IMR-90 (cell line): ENCODE results near the gene PDZRN3. TPM values are rescaled to one million over a fixed set of nuclear protein-coding genes. Genes with fewer than 3 reads are reported as not detected.

ENCODE experiments used
- CTCF ChIP-seq: conservative IDR thresholded peaks from 2 replicates; pipeline ENCODE4 v1.5.1; 2012; ENCODE audit warnings: mild to moderate bottlenecking, low read depth, low read length, improper control_type of control experiment
- MXI1 ChIP-seq: IDR thresholded peaks from 2 replicates; pipeline ENCODE4 v1.6.1; 2012; ENCODE audit warnings: low read depth, mild to moderate bottlenecking, low read length, moderate library complexity, borderline replicate concordance
- POLR2A ChIP-seq: IDR thresholded peaks from 2 replicates; pipeline ENCODE4 v1.6.1; 2012; ENCODE audit warnings: mild to moderate bottlenecking, low read depth, low read length
- RFX5 ChIP-seq: IDR thresholded peaks from 2 replicates; pipeline ENCODE4 v1.8.0; 2012; ENCODE audit warnings: low read depth, mild to moderate bottlenecking, low read length, moderate library complexity
- SMC3 ChIP-seq: fragments of 150-350 bp; IDR thresholded peaks from 2 replicates; pipeline ENCODE4 v1.6.1; 2016; ENCODE audit warnings: low read depth, mild to moderate bottlenecking, antibody characterized with exemption, low read length, moderate library complexity
- polyA plus RNA-seq, 3 experiments: library from polyadenylated mRNA; depleted of rRNA; stranded (reverse); fragments of >200 nt; gene quantifications; 2 replicates each; pipeline ENCODE4 v1.2.3, GENCODE V29; 2012; ENCODE audit warnings: low replicate concordance in 1 of 3
- total RNA-seq: library from RNA; depleted of rRNA; stranded (reverse); fragments of >200 nt; gene quantifications from 2 replicates; pipeline ENCODE4 v1.2.3, GENCODE V29; 2012

The PDZRN3 gene
- total and polyA plus RNA-seq, 2 of the 4 experiments (the other 2 are of a cell fraction): 9.4 to 17.0 TPM

GRCh38 chr3:73605861-73606260, 18.9 kb downstream of the PDZRN3 start (continued):
- TF ChIP-seq CTCF (no peak), RFX5 (no peak), MXI1 (no peak), POLR2A (no peak), SMC3 (no peak)
